GM19438 (cell line): ENCODE results near the gene LHFPL2.

Experiments
- ATAC-seq: cut with Tn5 transposase; IDR thresholded peaks from one replicate; pipeline ENCODE4 v1.9.1; 2021; ENCODE audit warnings: low read depth; ENCODE audit not compliant: unreplicated experiment

Gene LHFPL2

GRCh38 chr5:78533356-78533755 is 115.2 kb downstream of the LHFPL2 start:
- no peak for ATAC-seq

GRCh38 chr5:78530342-78531096 is 118.1 kb downstream of the LHFPL2 start:
- no peak for ATAC-seq

- ATAC-seq: no peak
These were observed 120.6 kb downstream of the LHFPL2 start for GRCh38 chr5:78527925-78528324.

DNA sequence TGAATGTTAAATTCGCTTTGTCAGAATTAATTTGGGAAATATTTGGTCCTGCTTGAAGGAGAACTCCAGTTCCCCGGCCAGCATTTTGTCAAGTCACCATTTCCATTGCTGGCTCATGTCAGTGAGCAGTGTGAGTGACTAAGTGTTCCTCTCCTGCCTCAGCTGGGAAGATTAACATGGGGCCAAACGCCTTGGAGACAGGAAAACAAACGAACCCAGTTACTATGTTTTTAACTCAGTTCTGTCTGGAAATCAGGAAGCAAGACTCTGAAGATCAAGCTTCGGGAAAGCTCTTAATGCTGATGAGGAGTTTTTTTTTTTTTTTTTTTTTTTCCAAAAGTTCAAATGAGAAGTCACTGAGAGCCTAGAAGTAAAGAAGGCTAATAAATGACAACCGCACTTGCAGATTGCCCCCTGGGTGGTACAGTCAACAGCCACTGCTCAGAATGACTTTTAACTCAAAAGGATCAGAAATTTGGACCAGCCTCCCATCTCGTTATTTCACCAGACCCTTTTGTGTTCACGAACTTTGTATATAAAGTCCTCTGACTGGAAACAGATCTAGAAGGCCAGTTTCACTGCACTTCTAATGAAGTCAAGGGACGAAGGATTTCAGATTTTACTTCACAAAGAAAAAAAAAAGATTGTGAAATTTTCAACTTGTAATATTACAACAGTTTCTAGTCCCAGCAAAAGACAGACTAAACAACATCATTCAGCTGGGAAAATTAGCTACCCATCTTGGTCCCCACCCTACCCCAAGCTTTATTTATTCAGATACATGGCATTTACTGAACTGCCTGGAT is 121.3 kb downstream of the LHFPL2 start:
- ATAC-seq: no peak

DNA sequence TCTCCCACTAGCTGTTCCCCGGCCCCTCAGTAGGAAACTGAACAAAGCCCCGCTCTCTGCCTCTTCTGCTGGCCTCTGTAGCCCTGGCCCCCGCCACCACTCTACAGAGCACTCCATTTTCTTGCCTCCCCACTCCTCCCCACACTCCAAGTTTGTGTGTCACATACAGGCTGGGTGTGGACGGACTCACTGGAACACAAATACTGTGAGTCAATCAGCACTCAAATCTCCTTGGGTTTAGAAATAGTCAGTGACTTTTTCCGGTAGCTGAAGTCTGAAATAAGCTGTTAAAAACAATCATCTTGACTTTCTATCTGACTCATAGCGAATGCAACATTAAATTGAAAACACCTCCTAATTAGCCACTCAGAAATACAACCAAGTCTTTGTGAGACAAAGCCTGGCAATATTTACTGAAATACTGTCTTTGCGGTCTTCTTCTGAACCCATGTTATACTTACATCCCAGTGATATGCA is 122.5 kb downstream of the LHFPL2 start:
- no peak for ATAC-seq

- ATAC-seq: no peak
These were observed 125.0 kb downstream of the LHFPL2 start for GRCh38 chr5:78523314-78524193.

DNA sequence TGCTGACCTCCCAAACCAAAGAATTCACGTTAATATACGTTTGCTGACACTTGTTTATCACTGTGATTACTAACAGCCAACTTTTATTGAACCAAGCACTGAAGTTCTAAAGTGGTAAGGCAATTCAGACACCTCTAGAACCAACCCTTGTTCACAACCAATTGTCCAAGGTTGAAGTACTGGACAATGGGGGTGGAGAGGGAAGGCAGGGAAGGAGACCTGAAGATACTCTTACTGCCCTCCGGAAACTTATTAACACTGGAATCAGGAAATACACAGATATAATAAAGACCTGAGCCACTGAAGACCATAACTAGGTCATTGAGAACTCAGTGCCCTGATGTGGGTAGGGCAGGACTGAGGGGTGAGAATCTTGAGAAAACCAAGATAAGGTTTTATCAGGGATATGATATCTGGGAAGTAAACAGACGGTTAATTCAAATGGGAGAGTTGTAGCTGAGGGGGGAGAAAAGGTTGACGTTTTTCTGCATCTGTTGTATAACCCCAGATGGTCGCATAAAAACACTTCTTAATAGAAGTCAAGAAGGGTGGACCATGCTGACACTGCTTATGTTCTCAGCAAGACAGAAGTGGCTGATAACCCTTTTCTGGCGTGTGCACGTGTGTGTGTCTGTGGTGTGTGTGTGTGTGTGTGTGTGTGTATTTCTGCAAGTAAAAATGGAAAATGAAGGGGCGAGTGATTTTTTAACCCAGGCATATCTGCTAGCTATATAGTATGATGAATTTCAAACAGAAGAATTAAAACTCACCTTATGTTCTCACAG is 125.9 kb downstream of the LHFPL2 start:
- ATAC-seq: no peak

DNA sequence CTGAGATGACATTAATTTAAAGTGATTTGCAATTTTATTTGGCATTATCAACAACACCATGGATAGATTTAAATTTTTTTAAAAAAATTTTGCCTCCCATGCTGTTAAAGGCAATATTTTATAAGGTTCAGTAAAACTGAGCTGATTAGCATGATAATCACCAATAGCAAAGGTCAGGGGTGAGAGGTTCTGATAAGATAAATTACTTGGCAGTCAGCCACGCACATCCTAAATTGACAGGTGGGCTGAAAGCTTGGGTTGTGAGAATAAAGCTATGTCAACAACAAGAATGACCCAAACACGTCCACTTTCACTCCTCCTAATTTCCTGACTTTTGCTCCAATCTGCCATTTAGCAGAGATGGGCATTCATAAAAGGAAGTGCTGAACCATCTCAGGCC is 127.1 kb downstream of the LHFPL2 start:
- no peak for ATAC-seq

DNA sequence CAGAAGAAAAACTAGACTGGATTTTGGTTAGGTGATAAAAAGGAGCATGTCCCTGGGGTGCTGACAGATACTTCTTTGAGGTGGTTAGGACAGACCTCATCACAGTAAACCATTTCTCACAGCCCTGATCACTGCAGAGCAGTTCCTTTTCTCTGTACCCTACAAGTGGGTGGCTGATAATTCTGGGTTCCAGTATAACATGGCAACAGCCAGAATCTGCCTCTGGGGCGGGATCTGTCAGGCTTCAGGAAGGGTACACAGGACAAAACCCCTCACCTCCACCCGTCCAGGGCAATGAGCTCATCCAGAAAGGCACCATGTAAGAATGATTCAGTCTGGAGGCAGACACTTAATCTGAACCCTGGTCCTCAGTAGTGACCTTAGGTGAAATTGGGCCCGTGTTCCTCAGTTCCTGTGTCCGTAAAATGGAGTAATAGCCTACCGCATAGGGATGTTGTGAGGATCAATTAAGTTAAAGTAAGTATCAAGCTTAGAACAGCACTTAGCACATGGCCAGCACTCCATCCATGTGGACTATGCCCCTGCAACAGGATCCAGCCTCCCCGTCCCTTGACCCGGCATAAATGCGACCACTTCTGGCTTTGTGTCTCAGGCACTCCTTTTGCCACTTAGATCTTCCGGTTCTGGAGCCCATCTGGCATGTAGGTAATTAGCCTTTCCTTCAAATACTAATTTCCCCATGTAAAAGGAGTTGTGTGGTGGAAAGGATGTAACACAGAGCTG is 129.2 kb downstream of the LHFPL2 start:
- ATAC-seq: no peak

DNA sequence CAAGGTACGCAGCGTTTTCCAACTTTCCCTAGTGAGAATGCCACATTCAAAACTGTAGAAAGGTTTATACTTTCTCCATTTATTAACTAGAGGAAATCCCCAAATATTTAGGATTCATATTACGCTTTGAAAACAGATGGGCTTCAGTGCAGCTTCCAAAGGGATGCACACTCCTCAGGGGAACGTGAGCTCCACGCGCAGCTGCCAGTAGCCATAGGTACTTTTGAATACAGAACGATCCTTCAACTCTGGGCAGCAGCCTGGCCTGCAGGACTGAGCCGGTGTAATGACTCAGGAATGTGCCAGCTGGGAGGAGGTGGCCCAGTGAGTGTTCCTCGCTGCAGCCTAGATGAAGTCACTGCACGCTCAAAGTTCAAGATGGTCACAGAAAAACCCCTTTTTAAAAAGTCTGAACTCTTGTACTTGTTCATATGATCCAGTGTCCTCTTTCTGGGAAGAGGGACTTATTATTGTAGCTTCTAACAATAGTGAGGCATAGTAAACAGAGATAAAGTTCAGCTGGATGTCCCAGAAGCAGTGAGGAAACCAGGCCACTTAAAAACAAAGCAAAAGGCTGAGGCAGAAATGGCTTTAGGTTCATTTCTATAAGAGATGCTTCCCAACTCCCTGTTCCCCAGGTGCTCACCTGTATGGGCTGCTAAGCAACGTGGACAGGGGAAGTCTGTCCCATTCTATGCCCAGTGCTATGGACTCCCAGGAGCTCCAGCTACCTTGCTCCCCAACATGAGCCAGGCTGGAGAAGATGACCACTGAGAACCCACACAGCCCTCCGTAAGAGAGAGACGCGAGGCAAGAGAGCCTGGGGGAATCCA is 130.0 kb downstream of the LHFPL2 start:
- ATAC-seq: no peak

GRCh38 chr5:78515670-78516069 is 132.9 kb downstream of the LHFPL2 start:
- ATAC-seq: no peak

GRCh38 chr5:78514427-78515330 is 133.9 kb downstream of the LHFPL2 start:
- no peak for ATAC-seq

- ATAC-seq: no peak
These were observed 135.1 kb downstream of the LHFPL2 start for GRCh38 chr5:78513441-78513840.

DNA sequence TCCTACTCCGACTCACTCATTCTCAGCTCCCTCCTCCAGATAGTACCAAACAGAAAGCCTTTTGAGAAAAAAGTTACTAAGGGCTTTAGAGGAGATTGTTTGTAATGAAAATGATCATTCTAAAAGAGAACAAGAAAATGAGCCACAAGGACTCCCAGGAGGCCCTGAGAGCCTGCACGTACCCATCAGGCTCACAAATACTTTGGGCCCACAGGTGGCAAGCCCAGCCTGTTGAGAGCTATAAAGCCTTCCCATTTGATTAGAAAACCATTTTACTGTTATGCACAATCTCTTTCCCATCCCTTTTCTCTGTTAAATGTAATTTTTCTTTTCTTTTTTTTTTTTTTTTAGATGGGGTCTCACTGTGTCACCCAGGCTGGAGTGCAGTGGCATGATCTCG is 136.1 kb downstream of the LHFPL2 start:
- ATAC-seq: no peak

GRCh38 chr5:78511121-78511906 is 137.3 kb downstream of the LHFPL2 start:
- no peak for ATAC-seq

- peak; percentile 91 for ATAC-seq
These were observed 138.4 kb downstream of the LHFPL2 start for GRCh38 chr5:78509884-78510769.
